Measurements from ENCODE around the gene TARS3. TPM values are rescaled to one million over a fixed set of nuclear protein-coding genes. Genes with fewer than 3 reads are reported as not detected.

Gene TARS3
- total and polyA plus RNA-seq, 7 donors: 11.1 to 40.2 (median 35.0) TPM

DNA sequence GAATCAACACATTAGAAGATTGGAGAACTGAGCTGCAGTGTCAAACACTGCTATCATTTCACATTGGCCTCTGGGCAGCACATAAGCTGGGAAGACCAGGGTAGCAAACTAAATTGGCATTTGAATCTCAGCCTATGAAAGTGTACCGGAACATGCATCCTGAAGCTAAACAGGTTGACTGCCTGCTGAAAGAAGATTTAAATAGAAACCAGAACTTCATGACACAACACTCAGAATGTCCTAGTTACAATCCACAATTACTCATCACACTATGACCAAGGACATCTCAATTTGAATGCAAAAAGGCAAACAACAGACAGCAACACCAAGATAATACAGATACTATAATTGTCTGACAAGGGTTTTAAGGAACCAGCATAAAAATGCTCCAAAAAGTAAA is 98.3 kb downstream of the TARS3 start:
- peak; percentile 96 to 99 (median 97) for ATAC-seq
- TF ChIP-seq, protein P1, sequence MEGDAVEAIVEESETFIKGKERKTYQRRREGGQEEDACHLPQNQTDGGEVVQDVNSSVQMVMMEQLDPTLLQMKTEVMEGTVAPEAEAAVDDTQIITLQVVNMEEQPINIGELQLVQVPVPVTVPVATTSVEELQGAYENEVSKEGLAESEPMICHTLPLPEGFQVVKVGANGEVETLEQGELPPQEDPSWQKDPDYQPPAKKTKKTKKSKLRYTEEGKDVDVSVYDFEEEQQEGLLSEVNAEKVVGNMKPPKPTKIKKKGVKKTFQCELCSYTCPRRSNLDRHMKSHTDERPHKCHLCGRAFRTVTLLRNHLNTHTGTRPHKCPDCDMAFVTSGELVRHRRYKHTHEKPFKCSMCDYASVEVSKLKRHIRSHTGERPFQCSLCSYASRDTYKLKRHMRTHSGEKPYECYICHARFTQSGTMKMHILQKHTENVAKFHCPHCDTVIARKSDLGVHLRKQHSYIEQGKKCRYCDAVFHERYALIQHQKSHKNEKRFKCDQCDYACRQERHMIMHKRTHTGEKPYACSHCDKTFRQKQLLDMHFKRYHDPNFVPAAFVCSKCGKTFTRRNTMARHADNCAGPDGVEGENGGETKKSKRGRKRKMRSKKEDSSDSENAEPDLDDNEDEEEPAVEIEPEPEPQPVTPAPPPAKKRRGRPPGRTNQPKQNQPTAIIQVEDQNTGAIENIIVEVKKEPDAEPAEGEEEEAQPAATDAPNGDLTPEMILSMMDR (IDR thresholded peaks at IDR 0.05): no peak
- no peaks in the 10 kb centered on the region for H3K27me3 ChIP-seq (ENCODE audit: insufficient read depth in 3 of 3, low read length in 2 of 3)

DNA sequence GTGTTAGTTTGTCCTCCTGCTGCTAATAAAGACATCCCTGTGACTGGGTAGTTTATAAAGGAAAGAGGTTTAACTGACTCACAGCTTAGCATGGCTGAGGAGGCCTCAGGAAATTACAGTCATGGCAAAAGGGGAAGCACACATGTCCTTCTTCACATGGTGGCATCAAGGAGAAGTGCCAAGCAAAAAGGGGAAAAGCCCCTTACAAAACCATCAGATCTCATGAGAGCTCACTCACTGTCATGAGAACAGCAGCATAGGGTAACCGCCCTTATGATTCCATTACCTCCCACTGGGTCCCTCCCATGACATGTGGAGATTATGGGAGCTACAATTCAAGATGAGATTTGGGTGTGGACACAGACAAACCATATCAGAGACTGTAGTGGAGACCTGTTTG is 99.1 kb downstream of the TARS3 start:
- intact Hi-C loops (cut with DNase I): no loop called here
- ATAC-seq (no peak), DNase-seq (no peak)
- TF ChIP-seq, protein P1 (IDR thresholded peaks at IDR 0.05): no peak
- Histone ChIP-seq H3K4me3 (no peak overlapping the region), H3K27ac (peak overlapping the region; percentile 84), H3K27me3 (ENCODE audit: insufficient read depth in 3 of 3, low read length in 2 of 3) (no peaks in the 10 kb centered on the region), H3K4me1 (peaks cover 29% of the 10 kb centered on the region), H3K36me3 (ENCODE audit: insufficient read depth in 1 of 2, low read depth in 1 of 2) (no peaks in the 10 kb centered on the region), H3K9me3 (no peaks in the 10 kb centered on the region)
- WGBS, 3 donors: 95 to 100% (median 98%) methylated on average over 1 of the region's 1 CpG

More for the DNA sequence above, 98.3 kb downstream of the TARS3 start:
- H3K27ac ChIP-seq: peak overlapping the region; percentile 84
- intact Hi-C loops (cut with DNase I): no loop called here
- H3K4me1 ChIP-seq: peaks cover 23% of the 10 kb centered on the region
- WGBS, 3 donors: 22 to 56% (median 31%) methylated on average over 1 of the region's 1 CpG
- peak overlapping the region; percentile 5 for H3K4me3 ChIP-seq
- H3K36me3 ChIP-seq (ENCODE audit: insufficient read depth in 1 of 2, low read depth in 1 of 2): no peaks in the 10 kb centered on the region
- DNase-seq: no peak
- no peaks in the 10 kb centered on the region for H3K9me3 ChIP-seq

DNA sequence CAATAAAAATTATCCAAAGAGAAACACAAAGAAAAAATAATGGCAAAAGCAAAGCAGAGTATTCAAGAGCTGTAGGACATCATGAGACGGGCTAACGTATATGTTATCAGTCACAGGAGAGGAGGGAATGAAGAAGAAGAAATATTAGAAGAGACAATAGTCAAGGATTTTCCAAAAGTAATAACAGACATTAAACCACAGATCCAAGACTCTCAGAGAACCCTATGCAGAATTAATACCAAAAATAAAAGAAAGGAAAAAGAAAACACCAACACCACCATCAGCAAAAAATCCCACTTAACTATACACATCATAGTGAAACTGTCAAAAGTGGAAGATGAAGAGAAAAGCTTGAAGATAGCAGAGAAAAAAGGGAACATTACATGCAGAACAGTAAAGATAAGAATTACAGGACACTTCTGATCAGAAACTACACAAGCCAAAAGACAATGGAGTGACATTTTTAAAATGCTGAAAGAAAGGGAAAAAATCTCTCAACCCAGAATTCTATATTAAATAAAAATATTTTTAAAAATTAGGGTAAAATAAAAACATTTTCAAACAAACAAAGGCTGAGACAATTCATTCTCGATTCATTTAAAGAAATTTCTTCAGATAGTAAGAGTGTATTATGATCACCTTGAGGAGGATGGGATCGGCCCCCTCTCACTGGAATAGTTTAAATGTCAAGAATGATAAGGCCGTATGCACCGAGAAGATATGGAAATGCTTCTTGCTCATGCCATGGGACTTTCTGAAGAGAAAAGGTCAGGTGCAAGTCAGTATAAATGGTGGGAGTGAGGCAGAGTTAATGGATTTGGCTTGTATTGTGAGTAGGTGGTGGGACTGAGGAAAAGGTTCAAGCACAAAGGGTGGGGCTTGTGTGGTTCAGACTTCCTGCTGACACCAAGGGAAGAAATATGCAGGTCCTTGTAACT is 100.6 kb downstream of the TARS3 start:
- 85 to 96% (median 86%) methylated on average over 6 of the region's 6 CpGs for WGBS, 3 donors
- Histone ChIP-seq H3K9me3 (no peaks in the 10 kb centered on the region), H3K27me3 (ENCODE audit: insufficient read depth in 3 of 3, low read length in 2 of 3) (no peaks in the 10 kb centered on the region), H3K27ac (peak overlapping the region; percentile 84), H3K4me3 (no peak overlapping the region), H3K4me1 (peaks cover 43% of the 10 kb centered on the region), H3K36me3 (ENCODE audit: insufficient read depth in 1 of 2, low read depth in 1 of 2) (no peaks in the 10 kb centered on the region)
- intact Hi-C loops (cut with DNase I): no loop called here
- DNase-seq: no peak
- no peak for ATAC-seq
- TF ChIP-seq, protein P1 (IDR thresholded peaks at IDR 0.05): no peak

DNA sequence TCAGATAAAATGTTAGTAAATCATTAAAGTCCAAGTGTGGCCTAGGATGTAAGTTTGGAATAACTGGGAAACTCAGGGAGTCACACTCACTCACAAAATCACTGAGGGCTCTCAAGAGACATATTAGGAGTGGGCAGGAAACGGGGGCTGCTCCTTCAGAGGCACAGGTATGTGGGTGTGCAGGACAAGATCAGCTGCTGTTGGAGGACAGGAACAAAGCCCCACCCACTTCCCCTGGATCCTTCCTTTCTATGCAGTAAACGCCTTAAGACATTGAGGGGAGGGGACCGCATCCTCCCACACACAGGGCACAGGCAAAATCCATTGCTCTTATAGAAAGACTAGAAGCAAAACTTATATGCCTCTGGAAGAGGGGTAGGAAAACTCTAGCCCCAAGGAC is 102.3 kb downstream of the TARS3 start:
- Histone ChIP-seq H3K27ac (peak overlapping the region; percentile 25), H3K4me1 (peaks cover 43% of the 10 kb centered on the region), H3K9me3 (no peaks in the 10 kb centered on the region), H3K27me3 (ENCODE audit: insufficient read depth in 3 of 3, low read length in 2 of 3) (no peaks in the 10 kb centered on the region), H3K36me3 (ENCODE audit: insufficient read depth in 1 of 2, low read depth in 1 of 2) (no peaks in the 10 kb centered on the region), H3K4me3 (no peak overlapping the region)
- ATAC-seq: no peak
- intact Hi-C loops (cut with DNase I): no loop called here
- 83 to 91% (median 88%) methylated on average over 3 of the region's 3 CpGs for WGBS, 3 donors
- DNase-seq: no peak
- TF ChIP-seq, protein P1 (IDR thresholded peaks at IDR 0.05): no peak
